ENCODE data around the gene ALDH1A1. TPM values are rescaled to one million over a fixed set of nuclear protein-coding genes. Genes with fewer than 3 reads are reported as not detected.
A peak's percentile ranks its signal among the peaks of the same experiment; 100 is the strongest.

ALDH1A1 gene
- total and polyA plus RNA-seq, 9 of the 15 experiments (the other 6 are each of a cell fraction or from before 2014, with no cell fraction given) = 1.8 to 86.3 (median 24.4) TPM

GRCh38 chr9:72960446-72960845 lies 7.6 kb upstream of the ALDH1A1 start:
- intact Hi-C loops (cut with micrococcal nuclease) = loop anchor here (2.0 to 5.0 kb wide), 3 partner anchors 90 to 122 kb away; no protein-coding TSS in a partner anchor
- Histone ChIP-seq H3K9ac (ENCODE audit: insufficient read depth in 1 of 2, low read depth in 2 of 2, low read length in 2 of 2) (no peak overlapping the region), H3K27ac (ENCODE audit: extremely low read depth, low read depth, low read length) (no peak overlapping the region), H3K36me3 (ENCODE audit: control insufficient read depth, insufficient read depth, low read length) (no peaks in the 10 kb centered on the region), H3K27me3 (ENCODE audit: control insufficient read depth in 2 of 2, insufficient read depth in 2 of 2, low read length in 2 of 2) (no peaks in the 10 kb centered on the region), H3K79me2 (ENCODE audit: control insufficient read depth, insufficient read depth, low read length) (no peaks in the 10 kb centered on the region), H3K9me1 (ENCODE audit: control insufficient read depth, insufficient read depth, low read length) (no peaks in the 10 kb centered on the region), H4K20me1 (replicated peaks; ENCODE audit: control insufficient read depth, insufficient read depth, low read length) (no peaks in the 10 kb centered on the region), H3K9me3 (replicated peaks; ENCODE audit: control insufficient read depth, insufficient read depth, low read depth, low read length) (no peaks in the 10 kb centered on the region), H3K4me1 (replicated peaks in 1 of 2; ENCODE audit: control insufficient read depth in 2 of 2, insufficient read depth in 2 of 2, low read length in 2 of 2) (no peaks in the 10 kb centered on the region; a peak in 1 of 5 replicates), H3K4me3 (no peak overlapping the region), H3K4me2 (ENCODE audit: insufficient read depth, low read length) (no peak overlapping the region), H2AFZ (ENCODE audit: low read depth, low read length) (peak overlapping the region; percentile 49; the same call in 1 of the 2 replicates)
- no TSS peak for BruUV-seq (replicated peaks)
- ATAC-seq = peak; percentile 76
- ChIA-PET CTCF (ENCODE audit: low intra/inter-chr PET ratio) (no interaction called here), POLR2A (no interaction called here)
- peak; percentile 55 for FAIRE-seq
- TF ChIP-seq CHAMP1 (IDR thresholded peaks at IDR 0.05) = no peak
- TF ChIP-seq REST (IDR thresholded peaks at IDR 0.05; ENCODE audit: borderline replicate concordance) = peak; percentile 19; the same call in 1 of the 2 replicates
- no peak for TF ChIP-seq REST (CRISPR knock-in tag; IDR thresholded peaks at IDR 0.05; ENCODE audit: low read depth)
- peak in 1 of 2 experiments; percentile 50; a peak in 2 of 4 replicates for TF ChIP-seq RAD21 (CRISPR knock-in tag; conservative IDR thresholded peaks at IDR 0.05 in 1 of 2, IDR thresholded peaks at IDR 0.05 in 1 of 2)
- TF ChIP-seq CTCF (IDR thresholded peaks at IDR 0.05 in 2 of 3, conservative IDR thresholded peaks at IDR 0.05 in 1 of 3; ENCODE audit: insufficient read depth in 2 of 3, low read depth in 1 of 3, low read length in 3 of 3) = peak in 2 of 3 experiments; percentile 8 to 23; a peak in 2 of 6 replicates
- in situ Hi-C loops (cut with MboI) = no loop called here
- 20% methylated on average over 4 of the region's 4 CpGs for WGBS (ENCODE audit: insufficient coverage, low coverage, missing lambda C conversion rate)
- no peak for DNase-seq (ENCODE audit: extremely low read depth in 1 of 4, low spot score in 3 of 4)
